OCI-LY3 (cell line): ENCODE measurements around the gene UBE2R2.
"Not testable (repeated sequence)": the region's sequence is repeated elsewhere in the genome, so short reads cannot be mapped to it uniquely, and the experiment has no call there.

ENCODE experiments used
- H2AFZ ChIP-seq: fragments of 200-600, 300-600 bp; shearing (Covaris generic); 2 replicates; pipeline ENCODE4 v1.6.0; 2014; ENCODE audit warnings: antibody characterized with exemption, low read depth, low read length
- H3K27ac ChIP-seq: fragments of 200-600, 300-600 bp; sonication (generic); 2 replicates; pipeline ENCODE4 v1.5.1; 2014; ENCODE audit warnings: mild to moderate bottlenecking, low read length, moderate library complexity, mixed read lengths
- H3K27me3 ChIP-seq: fragments of 200-600, 300-600 bp; sonication (generic); 2 replicates; pipeline ENCODE4 v1.6.1; 2014; ENCODE audit warnings: low read depth, low read length, mixed read lengths
- H3K36me3 ChIP-seq: fragments of 200-600, 300-600 bp; sonication (generic); replicated peaks from 2 replicates; pipeline ENCODE3; 2014; ENCODE audit warnings: low read depth, low read length, mixed read lengths
- H3K4me1 ChIP-seq: fragments of 300-600, 200-600 bp; sonication (generic); 2 replicates; pipeline ENCODE4 v1.6.1; 2014; ENCODE audit warnings: low read length, mixed read lengths
- H3K4me2 ChIP-seq: fragments of 200-600, 300-600 bp; sonication (generic); 2 replicates; pipeline ENCODE4 v1.6.1; 2014; ENCODE audit warnings: low read length, mixed read lengths
- H3K4me3 ChIP-seq: fragments of 300-600, 200-600 bp; sonication (generic); 2 replicates; pipeline ENCODE4 v1.5.1; 2014; ENCODE audit warnings: antibody characterized with exemption, mild to moderate bottlenecking, low read length, moderate library complexity
- H3K79me2 ChIP-seq: fragments of 300-600, 200-600 bp; shearing (Covaris generic); 2 replicates; pipeline ENCODE4 v1.6.1; 2014; ENCODE audit warnings: mild to moderate bottlenecking, low read length, mixed read lengths
- H3K9ac ChIP-seq: fragments of 300-600, 200-600 bp; shearing (Covaris generic); 2 replicates; pipeline ENCODE4 v1.6.0; 2014; ENCODE audit warnings: mild to moderate bottlenecking, low read length, moderate library complexity
- H3K9me3 ChIP-seq: fragments of 200-600, 300-600 bp; shearing (Covaris generic); 2 replicates; pipeline ENCODE4 v1.6.1; 2014; ENCODE audit warnings: low read length, mixed read lengths; ENCODE audit not compliant: insufficient read depth
- H4K20me1 ChIP-seq: fragments of 200-600, 300-600 bp; sonication (generic); 2 replicates; pipeline ENCODE4 v1.6.1; 2016; ENCODE audit warnings: low read length, mixed read lengths; ENCODE audit not compliant: insufficient read depth
- EZH2phosphoT487 ChIP-seq: fragments of 200-600 bp; shearing (Covaris generic); IDR thresholded peaks from 2 replicates; pipeline ENCODE4 v1.6.1; 2018; ENCODE audit warnings: antibody characterized with exemption, mixed run types, low read depth
- TF ChIP-seq, protein P1 (sequence below): fragments of 200-600, 300-600 bp; sonication (generic); IDR thresholded peaks from 2 replicates; pipeline ENCODE4 v1.5.1; 2014; ENCODE audit warnings: antibody characterized with exemption, low read length, low read depth

Gene UBE2R2

GRCh38 chr9:33785914-33786313 is 31.0 kb upstream of the UBE2R2 start:
- H3K9me3 ChIP-seq: no peaks in the 10 kb centered on the region
- H3K27ac ChIP-seq: no peak overlapping the region
- H3K27me3 ChIP-seq: peaks cover 10% of the 10 kb centered on the region; the same call in 1 of the 2 replicates
- no peak overlapping the region for H3K4me3 ChIP-seq
- H3K79me2 ChIP-seq: no peaks in the 10 kb centered on the region
- no peak overlapping the region for H2AFZ ChIP-seq
- H3K4me1 ChIP-seq: no peaks in the 10 kb centered on the region
- no peaks in the 10 kb centered on the region for H4K20me1 ChIP-seq
- H3K36me3 ChIP-seq: no peaks in the 10 kb centered on the region
- TF ChIP-seq EZH2phosphoT487: no peak
- TF ChIP-seq, protein P1, sequence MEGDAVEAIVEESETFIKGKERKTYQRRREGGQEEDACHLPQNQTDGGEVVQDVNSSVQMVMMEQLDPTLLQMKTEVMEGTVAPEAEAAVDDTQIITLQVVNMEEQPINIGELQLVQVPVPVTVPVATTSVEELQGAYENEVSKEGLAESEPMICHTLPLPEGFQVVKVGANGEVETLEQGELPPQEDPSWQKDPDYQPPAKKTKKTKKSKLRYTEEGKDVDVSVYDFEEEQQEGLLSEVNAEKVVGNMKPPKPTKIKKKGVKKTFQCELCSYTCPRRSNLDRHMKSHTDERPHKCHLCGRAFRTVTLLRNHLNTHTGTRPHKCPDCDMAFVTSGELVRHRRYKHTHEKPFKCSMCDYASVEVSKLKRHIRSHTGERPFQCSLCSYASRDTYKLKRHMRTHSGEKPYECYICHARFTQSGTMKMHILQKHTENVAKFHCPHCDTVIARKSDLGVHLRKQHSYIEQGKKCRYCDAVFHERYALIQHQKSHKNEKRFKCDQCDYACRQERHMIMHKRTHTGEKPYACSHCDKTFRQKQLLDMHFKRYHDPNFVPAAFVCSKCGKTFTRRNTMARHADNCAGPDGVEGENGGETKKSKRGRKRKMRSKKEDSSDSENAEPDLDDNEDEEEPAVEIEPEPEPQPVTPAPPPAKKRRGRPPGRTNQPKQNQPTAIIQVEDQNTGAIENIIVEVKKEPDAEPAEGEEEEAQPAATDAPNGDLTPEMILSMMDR: peak; percentile 26; the same call in 1 of the 2 replicates
- H3K9ac ChIP-seq: no peak overlapping the region
- no peak overlapping the region for H3K4me2 ChIP-seq

GRCh38 chr9:33786681-33787080 is 30.3 kb upstream of the UBE2R2 start:
- H4K20me1 ChIP-seq: no peaks in the 10 kb centered on the region
- no peak overlapping the region for H3K27ac ChIP-seq
- H3K9me3 ChIP-seq: no peaks in the 10 kb centered on the region
- H3K79me2 ChIP-seq: no peaks in the 10 kb centered on the region
- H3K4me3 ChIP-seq: no peak overlapping the region
- H3K4me2 ChIP-seq: no peak overlapping the region
- H3K9ac ChIP-seq: no peak overlapping the region
- peaks cover 15% of the 10 kb centered on the region; the same call in 1 of the 2 replicates for H3K27me3 ChIP-seq
- H3K36me3 ChIP-seq: no peaks in the 10 kb centered on the region
- no peak overlapping the region for H2AFZ ChIP-seq
- H3K4me1 ChIP-seq: no peaks in the 10 kb centered on the region
- TF ChIP-seq, protein P1: no peak

GRCh38 chr9:33787839-33788238 is 29.1 kb upstream of the UBE2R2 start:
- Histone ChIP-seq H3K36me3 (no peaks in the 10 kb centered on the region), H3K4me2 (no peak overlapping the region), H3K4me3 (no peak overlapping the region), H2AFZ (no peak overlapping the region), H3K9me3 (no peaks in the 10 kb centered on the region), H3K9ac (no peak overlapping the region), H3K27ac (no peak overlapping the region), H3K27me3 (peaks cover 19% of the 10 kb centered on the region; the same call in 1 of the 2 replicates), H3K4me1 (no peaks in the 10 kb centered on the region), H4K20me1 (no peaks in the 10 kb centered on the region), H3K79me2 (no peaks in the 10 kb centered on the region)
- no peak for TF ChIP-seq EZH2phosphoT487
- TF ChIP-seq, protein P1: no peak

DNA sequence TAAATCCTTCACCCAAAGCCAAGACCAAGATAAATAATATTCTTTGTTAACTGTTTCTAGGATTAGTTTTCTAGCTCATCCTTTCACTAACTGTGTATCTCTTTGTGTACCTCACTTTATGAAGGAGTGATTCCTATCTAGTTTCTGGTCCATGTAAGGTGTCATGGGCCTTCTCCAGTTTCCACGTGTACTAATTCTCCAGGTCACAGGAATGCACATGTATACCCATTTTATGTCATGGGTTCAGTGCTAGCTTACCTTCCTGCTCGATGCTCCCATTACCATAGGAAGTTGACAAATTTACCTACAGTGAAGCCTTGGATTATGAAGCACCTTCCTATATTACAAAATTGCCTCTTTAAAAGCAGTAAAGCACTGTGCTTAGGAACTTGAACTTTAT is 27.5 kb upstream of the UBE2R2 start:
- not testable (repeated sequence) for H4K20me1 ChIP-seq
- H3K27me3 ChIP-seq: peaks cover 27% of the 10 kb centered on the region; the same call in 1 of the 2 replicates

DNA sequence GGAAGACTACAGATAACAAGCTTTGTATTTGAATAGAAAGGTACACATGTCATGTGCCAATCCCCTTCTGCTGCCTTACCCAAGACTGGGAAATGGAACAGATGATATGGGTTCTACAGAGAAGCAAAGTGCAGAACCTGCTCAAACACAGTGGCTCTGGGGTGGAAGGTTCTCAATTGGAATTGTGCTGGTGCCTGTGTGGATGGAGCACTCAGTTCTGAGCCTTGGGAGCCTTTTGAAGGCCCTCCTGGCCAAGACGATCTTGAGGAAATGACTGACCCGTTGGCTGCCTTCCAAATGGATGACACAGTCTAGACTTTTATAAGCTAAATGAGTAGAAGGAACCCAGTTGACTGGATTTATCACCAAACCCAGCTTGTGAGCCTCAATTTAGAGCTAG is 25.8 kb upstream of the UBE2R2 start:
- Histone ChIP-seq H3K4me3 (no peak overlapping the region), H3K4me1 (no peaks in the 10 kb centered on the region), H3K4me2 (no peak overlapping the region), H2AFZ (no peak overlapping the region), H3K9me3 (no peaks in the 10 kb centered on the region), H3K9ac (no peak overlapping the region), H3K36me3 (no peaks in the 10 kb centered on the region), H3K27ac (no peak overlapping the region), H4K20me1 (no peaks in the 10 kb centered on the region), H3K27me3 (peaks cover 36% of the 10 kb centered on the region; the same call in 1 of the 2 replicates), H3K79me2 (no peaks in the 10 kb centered on the region)
- TF ChIP-seq, protein P1: no peak
- TF ChIP-seq EZH2phosphoT487: no peak

More for the DNA sequence above, 27.5 kb upstream of the UBE2R2 start:
- not testable (repeated sequence) for H3K9ac ChIP-seq, H3K4me2 ChIP-seq, H3K4me3 ChIP-seq, H3K79me2 ChIP-seq, H2AFZ ChIP-seq, H3K27ac ChIP-seq, H3K9me3 ChIP-seq, H3K4me1 ChIP-seq, H3K36me3 ChIP-seq

DNA sequence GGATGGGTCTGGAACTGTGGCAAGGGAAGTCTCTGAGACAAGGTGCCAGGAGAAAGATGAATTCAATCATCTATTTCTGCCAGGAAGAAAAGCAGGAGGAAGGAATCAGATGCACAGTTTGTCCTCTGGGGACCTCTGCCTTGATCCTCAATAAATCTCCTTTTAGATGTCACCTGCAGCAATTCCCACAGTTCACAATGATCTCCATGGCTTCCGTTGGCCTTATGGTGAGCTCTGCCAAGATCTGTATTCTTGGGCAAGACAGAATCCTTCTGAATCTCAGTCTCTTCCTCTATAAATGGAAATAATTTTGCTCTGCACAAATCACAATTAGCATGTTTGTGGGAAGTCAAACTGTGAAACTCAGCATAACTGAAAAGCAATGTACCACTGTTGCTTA is 23.5 kb upstream of the UBE2R2 start:
- not testable (repeated sequence) for H3K4me2 ChIP-seq, H4K20me1 ChIP-seq, H3K79me2 ChIP-seq, H3K9ac ChIP-seq, H3K4me1 ChIP-seq, H3K36me3 ChIP-seq, H3K27ac ChIP-seq, H3K9me3 ChIP-seq, H2AFZ ChIP-seq, H3K4me3 ChIP-seq
- peaks cover 36% of the 10 kb centered on the region; the same call in 1 of the 2 replicates for H3K27me3 ChIP-seq
